ENCODE data around the gene PRPF31. TPM values are rescaled to one million over a fixed set of nuclear protein-coding genes. Genes with fewer than 3 reads are reported as not detected.

PRPF31 gene
- total RNA-seq, 2 experiments from 2014 or later = 81.1 to 85.2 TPM

DNA sequence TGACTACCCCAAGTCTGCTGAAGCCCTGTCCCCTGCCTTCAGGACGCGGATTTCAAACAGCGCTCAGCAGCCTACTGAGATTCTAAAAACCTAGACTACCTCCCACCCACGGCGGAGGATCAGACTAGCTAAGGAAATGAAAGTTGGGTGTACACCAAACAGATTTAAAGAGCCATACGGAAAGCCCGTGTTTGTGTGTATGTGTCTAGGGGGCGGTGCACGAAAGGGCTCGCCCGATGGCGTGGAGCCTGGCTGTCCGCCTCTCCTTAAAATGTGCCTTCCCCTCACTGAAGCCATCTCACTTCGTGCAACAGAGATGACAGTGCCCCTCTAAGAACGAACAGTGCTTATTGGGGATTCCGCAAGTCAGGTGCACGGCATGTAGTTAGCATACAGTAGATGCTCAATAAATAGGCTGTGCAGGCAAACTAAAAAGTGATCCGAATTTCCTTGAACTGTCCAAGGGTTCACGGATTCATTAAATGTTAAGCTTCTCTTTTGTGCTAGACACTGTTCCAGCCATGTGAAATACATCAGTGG lies 43.3 kb downstream of the PRPF31 start:
- H3K4me3 Mint-ChIP-seq = peak overlapping the region; percentile 86
- peak; percentile 78 for DNase-seq
- H3K36me3 Mint-ChIP-seq (ENCODE audit: low read depth) = peaks cover 18% of the 10 kb centered on the region
- peaks cover 49% of the 10 kb centered on the region for H3K4me1 Mint-ChIP-seq (ENCODE audit: low read depth)
- TF ChIP-seq, protein P1, sequence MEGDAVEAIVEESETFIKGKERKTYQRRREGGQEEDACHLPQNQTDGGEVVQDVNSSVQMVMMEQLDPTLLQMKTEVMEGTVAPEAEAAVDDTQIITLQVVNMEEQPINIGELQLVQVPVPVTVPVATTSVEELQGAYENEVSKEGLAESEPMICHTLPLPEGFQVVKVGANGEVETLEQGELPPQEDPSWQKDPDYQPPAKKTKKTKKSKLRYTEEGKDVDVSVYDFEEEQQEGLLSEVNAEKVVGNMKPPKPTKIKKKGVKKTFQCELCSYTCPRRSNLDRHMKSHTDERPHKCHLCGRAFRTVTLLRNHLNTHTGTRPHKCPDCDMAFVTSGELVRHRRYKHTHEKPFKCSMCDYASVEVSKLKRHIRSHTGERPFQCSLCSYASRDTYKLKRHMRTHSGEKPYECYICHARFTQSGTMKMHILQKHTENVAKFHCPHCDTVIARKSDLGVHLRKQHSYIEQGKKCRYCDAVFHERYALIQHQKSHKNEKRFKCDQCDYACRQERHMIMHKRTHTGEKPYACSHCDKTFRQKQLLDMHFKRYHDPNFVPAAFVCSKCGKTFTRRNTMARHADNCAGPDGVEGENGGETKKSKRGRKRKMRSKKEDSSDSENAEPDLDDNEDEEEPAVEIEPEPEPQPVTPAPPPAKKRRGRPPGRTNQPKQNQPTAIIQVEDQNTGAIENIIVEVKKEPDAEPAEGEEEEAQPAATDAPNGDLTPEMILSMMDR (IDR thresholded peaks at IDR 0.05) = no peak
- H3K27ac Mint-ChIP-seq = peak overlapping the region; percentile 97
- POLR2A ChIA-PET = interaction anchor here (0.7 to 3.1 kb wide), 19 partner anchors 7 to 290 kb away, joined by 3 to 33 read pairs (median 5); partner anchors contain the start of genes LENG8, MBOAT7, PRPF31 and RPS9
- CTCF ChIA-PET = interaction anchor here (0.9 to 3.0 kb wide), 8 partner anchors 9 to 76 kb away, joined by 3 to 13 read pairs (median 4); partner anchors contain the start of genes CNOT3, MBOAT7 and NDUFA3
- H3K27me3 Mint-ChIP-seq = peaks cover 2% of the 10 kb centered on the region
- H3K9me3 Mint-ChIP-seq = no peaks in the 10 kb centered on the region
- intact Hi-C loops (cut with micrococcal nuclease) = no loop called here
- ATAC-seq = no peak

DNA sequence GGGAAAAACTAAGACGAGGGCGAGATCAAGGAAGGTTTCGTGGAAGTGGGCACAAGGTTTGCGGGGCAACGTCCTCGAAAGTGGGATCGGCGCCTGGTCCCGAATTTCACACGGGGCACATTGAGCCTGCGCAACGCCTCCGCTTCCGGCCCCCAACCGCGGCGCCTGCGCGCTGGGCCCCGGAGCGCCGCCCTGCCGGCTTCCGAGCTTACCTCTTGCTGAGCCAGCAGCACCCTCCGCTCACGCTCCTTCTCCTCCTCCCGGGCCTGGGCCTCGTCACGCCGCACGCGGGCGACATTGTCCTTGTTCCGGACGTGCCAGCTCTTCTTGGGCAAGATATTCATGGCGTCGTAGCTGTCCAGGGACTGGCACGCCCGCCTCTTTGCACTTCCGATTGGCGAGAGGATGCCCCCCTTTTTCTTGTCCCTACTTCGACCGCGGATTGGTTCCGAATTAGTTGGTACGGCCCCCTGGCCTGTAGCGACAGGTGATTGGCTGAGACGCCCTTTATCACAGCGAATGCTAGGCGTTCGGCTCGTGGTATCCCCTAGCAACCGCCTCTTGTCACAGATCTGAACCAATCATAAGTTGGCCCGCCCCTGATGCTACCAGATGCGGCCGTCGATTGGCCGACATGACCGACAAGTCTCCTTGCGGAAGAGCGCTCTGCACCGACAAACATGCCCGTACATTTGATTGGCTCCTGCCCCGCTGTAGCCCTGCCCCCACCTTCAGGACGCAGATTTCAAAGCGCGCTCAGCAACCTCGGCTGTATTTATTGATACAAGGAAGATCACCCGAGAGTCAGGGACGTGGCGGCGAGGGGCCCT lies 44.0 kb downstream of the PRPF31 start, which contains the start of gene LENG1:
Gene LENG1, minus strand, starts transcription at position 370 of the 830 bp plus-strand sequence. Its CDS starts 26 bp downstream, at position 344.
- ChIA-PET CTCF (interaction anchor here (0.9 to 3.0 kb wide), 9 partner anchors 8 to 75 kb away, joined by 3 to 13 read pairs (median 3); partner anchors contain the start of genes CNOT3, MBOAT7 and NDUFA3), POLR2A (interaction anchor here (0.7 to 3.1 kb wide), 20 partner anchors 8 to 291 kb away, joined by 3 to 33 read pairs (median 4); partner anchors contain the start of genes LENG8, MBOAT7, PRPF31 and RPS9)
- peak; percentile 89 for ATAC-seq
- H3K4me1 Mint-ChIP-seq (ENCODE audit: low read depth) = peaks cover 48% of the 10 kb centered on the region
- TF ChIP-seq, protein P1 (IDR thresholded peaks at IDR 0.05) = no peak
- H3K4me3 Mint-ChIP-seq = peak within 1 kb of the TSS; percentile 86
- peaks cover 11% of the 10 kb centered on the region for H3K36me3 Mint-ChIP-seq (ENCODE audit: low read depth)
- H3K27me3 Mint-ChIP-seq = peaks cover 6% of the 10 kb centered on the region
- H3K9me3 Mint-ChIP-seq = no peaks in the 10 kb centered on the region
- intact Hi-C loops (cut with micrococcal nuclease) = no loop called here
- DNase-seq = peak; percentile 100
- H3K27ac Mint-ChIP-seq = peak within 1 kb of the TSS; percentile 97

DNA sequence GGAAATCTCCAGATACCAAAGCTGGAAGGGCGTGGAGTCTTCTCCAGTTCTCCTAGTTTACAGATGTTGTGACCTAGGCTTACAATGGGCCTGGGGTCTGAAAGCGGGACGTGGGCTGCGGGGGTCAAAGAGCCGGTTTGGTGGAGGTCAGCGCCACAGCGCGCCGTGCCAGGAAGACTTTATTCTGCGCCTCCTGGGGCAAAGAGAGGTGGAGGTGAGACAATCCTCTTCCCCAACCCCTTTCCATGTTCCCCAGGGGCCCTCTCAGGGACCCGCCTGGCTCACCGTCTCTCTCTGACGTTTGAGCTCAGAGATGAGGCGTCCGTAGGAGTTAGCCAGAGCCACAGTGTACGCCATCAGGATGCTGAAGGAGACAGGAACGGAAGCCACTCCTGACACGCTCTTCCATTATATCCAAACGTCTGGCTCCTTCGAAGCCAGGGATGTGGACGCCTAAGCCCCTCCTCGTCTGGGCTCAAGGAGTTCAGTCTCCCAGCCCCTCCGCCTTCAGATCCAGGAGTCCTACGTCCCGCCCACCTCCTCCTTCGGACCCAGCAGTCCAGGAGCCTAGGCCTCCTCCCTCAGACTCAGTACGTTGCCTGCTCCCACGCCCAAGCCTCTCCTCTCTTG lies 44.7 kb downstream of the PRPF31 start:
- Mint-ChIP-seq H3K27ac (peak overlapping the region; percentile 92), H3K9me3 (no peaks in the 10 kb centered on the region), H3K4me3 (peak overlapping the region; percentile 86), H3K36me3 (ENCODE audit: low read depth) (peaks cover 5% of the 10 kb centered on the region), H3K4me1 (ENCODE audit: low read depth) (peaks cover 44% of the 10 kb centered on the region), H3K27me3 (peaks cover 8% of the 10 kb centered on the region)
- intact Hi-C loops (cut with micrococcal nuclease) = no loop called here
- TF ChIP-seq, protein P1 (IDR thresholded peaks at IDR 0.05) = no peak
- ChIA-PET CTCF (interaction anchor here (1.0 to 2.3 kb wide), 3 partner anchors 10 to 28 kb away, joined by 3 to 8 read pairs (median 3); partner anchors contain the start of gene MBOAT7), POLR2A (interaction anchor here (0.8 to 3.1 kb wide), 14 partner anchors 8 to 291 kb away, joined by 3 to 33 read pairs (median 8); partner anchors contain the start of genes MBOAT7, PRPF31, RPS9 and TFPT)
- ATAC-seq (no peak), DNase-seq (no peak)

DNA sequence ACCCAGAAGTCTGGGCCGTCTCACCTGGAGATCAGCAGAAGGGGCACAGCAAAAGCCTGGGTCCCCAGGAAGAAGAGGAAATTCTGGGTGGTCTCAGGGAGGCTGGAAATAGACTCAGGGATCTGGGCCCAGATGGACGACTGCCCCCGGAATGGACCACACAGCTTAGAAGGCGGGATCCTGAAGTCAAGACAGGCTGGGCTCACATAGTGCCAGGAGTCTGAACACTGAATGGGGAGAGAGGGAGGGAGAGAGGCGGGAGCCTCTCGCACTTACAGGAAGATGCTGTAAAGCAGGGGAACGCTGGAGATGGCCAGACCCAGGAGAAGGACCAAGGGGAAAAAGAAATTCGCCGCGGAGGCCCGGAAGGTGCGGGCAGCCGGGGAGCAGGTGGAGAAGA lies 45.3 kb downstream of the PRPF31 start:
- Mint-ChIP-seq H3K4me3 (peak overlapping the region; percentile 86), H3K9me3 (no peaks in the 10 kb centered on the region), H3K27ac (peak overlapping the region; percentile 92), H3K36me3 (ENCODE audit: low read depth) (peaks cover 3% of the 10 kb centered on the region), H3K4me1 (ENCODE audit: low read depth) (peaks cover 42% of the 10 kb centered on the region), H3K27me3 (peaks cover 13% of the 10 kb centered on the region)
- ChIA-PET POLR2A (interaction anchor here (0.6 to 3.1 kb wide), 7 partner anchors 10 to 45 kb away, joined by 3 to 33 read pairs (median 10); partner anchors contain the start of genes MBOAT7, PRPF31, RPS9 and TFPT), CTCF (interaction anchor here (1.0 kb wide), 1 partner anchor 9 kb away, joined by 3 read pairs; no protein-coding TSS in a partner anchor)
- intact Hi-C loops (cut with micrococcal nuclease) = no loop called here
- no peak for DNase-seq
- no peak for ATAC-seq
- TF ChIP-seq, protein P1 (IDR thresholded peaks at IDR 0.05) = no peak

Data from activated CD8-positive, alpha-beta T cell treated with anti-CD3 and anti-CD28 coated beads for 36 hours (primary cell).